HUES64 (cell line): ENCODE measurements around the gene AP1S1.
A peak's percentile ranks its signal among the peaks of the same experiment; 100 is the strongest.
"Not testable (repeated sequence)": the region's sequence is repeated elsewhere in the genome, so short reads cannot be mapped to it uniquely, and the experiment has no call there.

Experiments
- H3K27ac ChIP-seq: 2 replicates; pipeline ENCODE4 v1.7.0; 2013; ENCODE audit warnings: low read depth, low read length, inconsistent platforms
- H3K27me3 ChIP-seq: 2 replicates; pipeline ENCODE4 v1.6.1; 2013; ENCODE audit warnings: mild to moderate bottlenecking, low read length; ENCODE audit not compliant: insufficient read depth
- H3K36me3 ChIP-seq: 2 replicates; pipeline ENCODE4 v1.6.1; 2013; ENCODE audit warnings: mild to moderate bottlenecking, low read length; ENCODE audit not compliant: insufficient read depth
- H3K4me1 ChIP-seq: 2 replicates; pipeline ENCODE4 v1.6.1; 2013; ENCODE audit warnings: mild to moderate bottlenecking, low read length, moderate library complexity; ENCODE audit not compliant: insufficient read depth
- H3K4me3 ChIP-seq: 2 replicates; pipeline ENCODE4 v1.5.1; 2013; ENCODE audit warnings: mild to moderate bottlenecking, low read length, moderate library complexity
- H3K9ac ChIP-seq: 2 replicates; pipeline ENCODE4 v1.6.1; 2013; ENCODE audit warnings: mild to moderate bottlenecking, low read depth, low read length
- H3K9me3 ChIP-seq: 2 replicates; pipeline ENCODE4 v1.6.1; 2013; ENCODE audit warnings: low read depth, low read length; ENCODE audit not compliant: insufficient read depth
- WGBS: fragments of 150-250, 120-280 bp; methylation state at CpG from one replicate; pipeline ENCODE4 v1.1.7; 2013; ENCODE audit warnings: missing lambda C conversion rate; 5-methylcytosine and 5-hydroxymethylcytosine counted together

Gene AP1S1

DNA sequence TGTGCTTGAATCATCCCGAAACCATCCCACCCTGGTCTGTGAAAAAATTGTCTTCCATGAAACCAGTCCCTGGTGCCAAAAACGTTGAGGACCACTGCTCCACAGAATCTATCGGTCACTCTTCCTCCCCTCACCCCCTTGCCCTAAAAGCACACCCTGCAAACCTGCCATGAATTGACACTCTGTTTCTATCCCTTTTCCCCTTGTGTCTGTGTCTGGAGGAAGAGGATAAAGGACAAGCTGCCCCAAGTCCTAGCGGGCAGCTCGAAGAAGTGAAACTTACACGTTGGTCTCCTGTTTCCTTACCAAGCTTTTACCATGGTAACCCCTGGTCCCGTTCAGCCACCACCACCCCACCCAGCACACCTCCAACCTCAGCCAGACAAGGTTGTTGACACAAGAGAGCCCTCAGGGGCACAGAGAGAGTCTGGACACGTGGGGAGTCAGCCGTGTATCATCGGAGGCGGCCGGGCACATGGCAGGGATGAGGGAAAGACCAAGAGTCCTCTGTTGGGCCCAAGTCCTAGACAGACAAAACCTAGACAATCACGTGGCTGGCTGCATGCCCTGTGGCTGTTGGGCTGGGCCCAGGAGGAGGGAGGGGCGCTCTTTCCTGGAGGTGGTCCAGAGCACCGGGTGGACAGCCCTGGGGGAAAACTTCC, 28.2 kb upstream of the AP1S1 start:
- no peak overlapping the region for H3K27ac ChIP-seq
- H3K9ac ChIP-seq, result no peak overlapping the region
- no peaks in the 10 kb centered on the region for H3K27me3 ChIP-seq
- H3K9me3 ChIP-seq, result no peaks in the 10 kb centered on the region
- 75% methylated on average over 15 of the region's 15 CpGs for WGBS
- peaks cover 5% of the 10 kb centered on the region; the same call in 1 of the 2 replicates for H3K36me3 ChIP-seq
- H3K4me3 ChIP-seq, result no peak overlapping the region
- peaks cover 29% of the 10 kb centered on the region for H3K4me1 ChIP-seq

DNA sequence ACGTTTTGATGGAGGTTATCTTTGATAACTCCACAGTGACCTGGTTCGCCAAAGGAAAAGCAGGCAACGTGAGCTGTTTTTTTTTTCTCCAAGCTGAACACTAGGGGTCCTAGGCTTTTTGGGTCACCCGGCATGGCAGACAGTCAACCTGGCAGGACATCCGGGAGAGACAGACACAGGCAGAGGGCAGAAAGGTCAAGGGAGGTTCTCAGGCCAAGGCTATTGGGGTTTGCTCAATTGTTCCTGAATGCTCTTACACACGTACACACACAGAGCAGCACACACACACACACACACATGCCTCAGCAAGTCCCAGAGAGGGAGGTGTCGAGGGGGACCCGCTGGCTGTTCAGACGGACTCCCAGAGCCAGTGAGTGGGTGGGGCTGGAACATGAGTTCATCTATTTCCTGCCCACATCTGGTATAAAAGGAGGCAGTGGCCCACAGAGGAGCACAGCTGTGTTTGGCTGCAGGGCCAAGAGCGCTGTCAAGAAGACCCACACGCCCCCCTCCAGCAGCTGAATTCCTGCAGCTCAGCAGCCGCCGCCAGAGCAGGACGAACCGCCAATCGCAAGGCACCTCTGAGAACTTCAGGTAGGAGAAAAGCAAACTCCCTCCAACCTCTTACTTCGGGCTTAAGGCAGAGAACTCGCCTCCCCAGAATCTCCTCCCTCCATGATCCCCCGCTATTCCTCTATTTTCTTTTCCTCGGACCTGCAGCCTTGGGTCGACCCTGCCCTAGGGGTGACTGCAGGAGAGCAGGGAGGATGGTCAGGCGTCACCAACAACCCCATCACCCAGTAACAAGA, 27.4 kb upstream of the AP1S1 start, which contains the start of gene SERPINE1:
SERPINE1 (plus strand) TSS at position 454 of the 809 bp plus-strand sequence. CDS start 1,290 bp downstream, outside the sequence.
- Histone ChIP-seq H3K4me1 (peaks cover 27% of the 10 kb centered on the region), H3K9me3 (no peaks in the 10 kb centered on the region), H3K27ac (peak within 1 kb of the TSS; percentile 41; the same call in 1 of the 2 replicates), H3K4me3 (peak within 1 kb of the TSS; percentile 47), H3K27me3 (no peaks in the 10 kb centered on the region), H3K9ac (peak within 1 kb of the TSS; percentile 4; the same call in 1 of the 2 replicates), H3K36me3 (peaks cover 8% of the 10 kb centered on the region; the same call in 1 of the 2 replicates)
- WGBS, result 16% methylated on average over 22 of the region's 22 CpGs

DNA sequence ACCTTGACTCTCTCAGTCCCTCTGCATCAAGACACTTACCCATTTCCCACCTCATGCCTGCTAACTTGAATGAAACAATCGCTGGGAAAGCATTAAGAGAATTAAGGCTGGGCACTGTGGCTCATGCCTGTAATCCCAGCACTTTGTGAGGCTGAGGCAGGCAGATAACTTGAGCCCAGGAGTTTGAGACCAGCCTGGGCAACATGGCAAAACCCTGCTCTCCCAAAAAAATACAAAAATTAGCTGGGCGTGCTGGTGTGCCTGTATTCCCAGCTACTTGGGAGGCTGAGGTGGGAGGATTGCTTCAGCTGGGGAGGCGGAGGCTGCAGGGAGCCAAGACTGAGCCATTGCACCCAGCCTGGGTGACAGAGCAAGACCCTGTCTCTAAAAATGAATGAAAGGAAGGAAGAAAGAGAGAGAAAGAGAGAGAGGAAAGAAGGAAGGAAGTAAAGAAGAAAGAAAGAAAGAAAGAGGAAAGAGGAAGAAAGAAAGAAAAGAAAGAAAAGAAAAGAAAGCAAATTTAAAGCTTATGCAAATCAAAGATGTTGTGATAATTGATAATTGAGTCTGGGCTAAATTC, 26.7 kb upstream of the AP1S1 start:
- WGBS, result 74% methylated on average over 3 of the region's 3 CpGs
- H3K9ac ChIP-seq, result peak overlapping the region; percentile 4; the same call in 1 of the 2 replicates
- peaks cover 12% of the 10 kb centered on the region; the same call in 1 of the 2 replicates for H3K36me3 ChIP-seq
- H3K27me3 ChIP-seq, result no peaks in the 10 kb centered on the region
- peak overlapping the region; percentile 41; the same call in 1 of the 2 replicates for H3K27ac ChIP-seq
- H3K4me1 ChIP-seq, result peaks cover 20% of the 10 kb centered on the region
- no peaks in the 10 kb centered on the region for H3K9me3 ChIP-seq
- peak overlapping the region; percentile 47 for H3K4me3 ChIP-seq

DNA sequence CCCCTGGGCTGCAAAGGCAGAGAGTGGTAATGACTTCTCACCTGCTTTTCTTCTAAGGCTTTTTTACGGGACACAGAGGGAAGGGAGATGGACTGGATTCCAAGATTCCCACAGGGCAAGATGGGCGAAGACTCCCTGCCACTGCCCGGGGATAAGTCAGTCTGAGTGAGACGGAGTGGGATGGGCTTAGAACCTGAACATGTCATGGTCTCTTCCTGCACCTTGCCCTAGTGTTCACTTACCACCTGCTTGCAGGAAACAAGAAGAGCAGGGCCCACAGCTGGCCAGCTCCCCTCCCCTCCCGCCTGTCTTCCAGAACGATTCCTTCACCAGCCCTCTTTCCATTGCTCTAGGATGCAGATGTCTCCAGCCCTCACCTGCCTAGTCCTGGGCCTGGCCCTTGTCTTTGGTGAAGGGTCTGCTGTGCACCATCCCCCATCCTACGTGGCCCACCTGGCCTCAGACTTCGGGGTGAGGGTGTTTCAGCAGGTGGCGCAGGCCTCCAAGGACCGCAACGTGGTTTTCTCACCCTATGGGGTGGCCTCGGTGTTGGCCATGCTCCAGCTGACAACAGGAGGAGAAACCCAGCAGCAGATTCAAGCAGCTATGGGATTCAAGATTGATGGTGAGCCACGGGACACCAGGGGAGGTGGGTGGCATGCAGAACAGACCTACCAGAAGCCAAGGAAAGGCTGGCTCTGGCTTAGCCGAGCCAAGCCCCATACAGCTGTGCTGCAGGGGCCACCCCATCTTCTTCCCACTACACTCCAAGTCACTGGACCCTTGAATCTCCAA, 26.0 kb upstream of the AP1S1 start:
- Histone ChIP-seq H3K27me3 (no peaks in the 10 kb centered on the region), H3K4me3 (0 out of 2 replicates have a peak overlapping the region, but pooled peaks have one; percentile 47), H3K36me3 (peaks cover 13% of the 10 kb centered on the region; the same call in 1 of the 2 replicates), H3K27ac (no peak overlapping the region), H3K9me3 (no peaks in the 10 kb centered on the region), H3K4me1 (peaks cover 15% of the 10 kb centered on the region), H3K9ac (no peak overlapping the region; the same call in 1 of the 2 replicates)
- 83% methylated on average over 14 of the region's 14 CpGs for WGBS

DNA sequence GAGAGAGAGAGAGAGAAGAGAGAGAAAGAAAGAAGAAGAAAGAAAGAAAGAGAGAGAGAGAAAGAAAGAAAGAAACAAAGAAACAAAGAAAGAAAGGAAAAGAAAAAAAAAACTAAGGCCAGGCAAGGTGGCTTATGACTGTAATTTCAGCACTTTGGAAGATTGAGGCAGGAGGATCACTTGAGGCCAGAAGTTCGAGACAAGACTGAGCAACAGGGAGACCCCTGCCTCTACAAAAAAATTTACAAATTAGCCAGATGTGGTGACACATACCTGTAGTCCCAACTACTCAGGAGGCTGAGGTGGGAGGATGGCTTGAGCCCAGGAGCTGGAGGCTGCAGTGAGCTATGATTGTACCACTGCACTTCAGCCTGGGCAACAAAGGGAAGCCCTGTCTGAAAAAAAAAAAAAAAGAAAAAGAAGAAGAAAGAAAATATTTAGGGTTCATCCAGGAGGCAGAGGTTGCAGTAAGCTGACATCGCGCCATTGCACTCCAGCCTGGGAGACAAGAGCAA, 24.6 kb upstream of the AP1S1 start:
- 88% methylated on average over 1 of the region's 3 CpGs for WGBS
- no peak overlapping the region for H3K27ac ChIP-seq
- H3K4me3 ChIP-seq, result no peak overlapping the region
- no peak overlapping the region for H3K9ac ChIP-seq
- peaks cover 13% of the 10 kb centered on the region; the same call in 1 of the 2 replicates for H3K36me3 ChIP-seq
- peaks cover 27% of the 10 kb centered on the region for H3K4me1 ChIP-seq
- no peaks in the 10 kb centered on the region for H3K27me3 ChIP-seq
- H3K9me3 ChIP-seq, result no peaks in the 10 kb centered on the region

DNA sequence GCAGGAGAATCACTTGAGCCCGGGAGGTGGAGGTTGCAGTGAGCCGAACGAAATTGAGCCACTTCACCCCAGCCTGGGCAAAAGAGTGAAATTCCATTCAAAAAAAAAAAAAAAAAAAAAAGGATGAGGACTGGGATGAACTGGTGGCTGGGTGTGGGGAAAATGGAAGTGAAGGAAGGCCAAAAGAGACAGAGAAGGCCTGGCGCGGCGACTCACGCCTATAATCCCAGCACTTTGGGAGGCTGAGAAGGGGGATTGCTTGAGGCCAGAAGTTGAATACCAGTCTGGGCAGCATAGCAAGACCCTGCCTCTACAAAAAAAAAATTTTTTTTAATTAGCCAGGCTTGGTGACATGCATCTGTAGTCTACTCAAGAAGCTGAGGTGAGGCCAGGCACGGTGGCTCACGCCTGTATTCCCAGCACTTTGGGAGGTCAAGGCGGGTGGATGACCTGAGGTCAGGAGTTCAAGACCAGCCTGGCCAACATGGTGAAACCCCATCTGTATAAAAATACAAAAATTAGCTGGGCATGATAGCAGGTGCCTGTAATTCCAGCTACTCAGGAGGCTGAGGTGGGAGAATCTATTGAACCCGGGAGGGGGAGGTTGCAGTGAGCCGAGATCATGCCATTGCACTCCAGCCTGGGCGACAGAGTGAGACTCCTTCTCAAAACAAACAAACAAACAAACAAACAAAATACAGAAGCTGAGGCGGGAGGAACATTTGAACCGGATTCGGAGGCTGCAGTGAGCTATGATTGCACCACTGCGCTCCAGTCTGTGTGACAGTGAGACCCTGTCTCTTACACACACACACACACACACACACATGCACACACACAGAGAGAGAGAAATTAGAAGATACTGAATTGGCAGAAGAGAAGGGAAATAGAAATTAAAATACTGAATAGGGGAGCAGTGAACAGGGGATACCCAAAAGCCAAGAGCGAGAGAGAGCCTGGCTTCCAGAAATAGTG, 21.4 kb upstream of the AP1S1 start:
- not testable (repeated sequence) for H3K4me3 ChIP-seq, H3K9me3 ChIP-seq, H3K27me3 ChIP-seq, H3K27ac ChIP-seq, H3K9ac ChIP-seq
- H3K36me3 ChIP-seq, result peaks cover 20% of the 10 kb centered on the region; the same call in 1 of the 2 replicates
- H3K4me1 ChIP-seq, result peaks cover 14% of the 10 kb centered on the region
- 94% methylated on average over 18 of the region's 18 CpGs for WGBS

DNA sequence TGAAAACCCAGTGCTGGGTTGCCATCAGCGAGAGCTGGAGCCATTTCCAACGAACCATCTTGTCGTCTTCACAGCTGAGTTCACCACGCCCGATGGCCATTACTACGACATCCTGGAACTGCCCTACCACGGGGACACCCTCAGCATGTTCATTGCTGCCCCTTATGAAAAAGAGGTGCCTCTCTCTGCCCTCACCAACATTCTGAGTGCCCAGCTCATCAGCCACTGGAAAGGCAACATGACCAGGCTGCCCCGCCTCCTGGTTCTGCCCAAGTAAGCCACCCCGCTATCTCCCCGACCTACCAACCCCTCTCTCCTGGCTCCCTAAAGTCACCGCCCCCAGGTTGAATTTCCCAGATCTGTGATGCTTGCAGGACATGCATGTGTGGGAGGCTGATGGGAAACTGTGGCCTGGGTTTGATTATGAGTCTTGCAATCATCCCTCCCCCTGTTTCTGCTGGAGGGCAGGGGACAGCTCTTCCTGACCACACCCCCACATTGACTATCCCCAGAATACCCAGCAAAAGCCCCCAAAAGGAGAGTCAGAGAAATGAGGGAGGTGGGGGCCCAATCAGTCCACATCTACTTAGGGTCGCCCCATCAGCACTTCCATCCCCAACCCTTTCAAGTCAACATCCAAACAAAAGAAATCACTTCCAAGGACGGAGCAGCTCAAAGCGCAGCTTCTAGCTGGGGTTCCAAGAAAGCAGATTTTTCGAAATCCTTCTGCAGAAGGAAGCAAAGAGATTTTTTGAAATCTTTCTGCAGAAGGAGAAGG, 20.5 kb upstream of the AP1S1 start:
- 84% methylated on average over 14 of the region's 15 CpGs for WGBS
- Histone ChIP-seq H3K9ac (peak overlapping the region; percentile 31; the same call in 1 of the 2 replicates), H3K27ac (peak overlapping the region; percentile 68), H3K27me3 (no peaks in the 10 kb centered on the region), H3K36me3 (peaks cover 20% of the 10 kb centered on the region; the same call in 1 of the 2 replicates), H3K4me3 (no peak overlapping the region), H3K9me3 (no peaks in the 10 kb centered on the region), H3K4me1 (peaks cover 20% of the 10 kb centered on the region)

DNA sequence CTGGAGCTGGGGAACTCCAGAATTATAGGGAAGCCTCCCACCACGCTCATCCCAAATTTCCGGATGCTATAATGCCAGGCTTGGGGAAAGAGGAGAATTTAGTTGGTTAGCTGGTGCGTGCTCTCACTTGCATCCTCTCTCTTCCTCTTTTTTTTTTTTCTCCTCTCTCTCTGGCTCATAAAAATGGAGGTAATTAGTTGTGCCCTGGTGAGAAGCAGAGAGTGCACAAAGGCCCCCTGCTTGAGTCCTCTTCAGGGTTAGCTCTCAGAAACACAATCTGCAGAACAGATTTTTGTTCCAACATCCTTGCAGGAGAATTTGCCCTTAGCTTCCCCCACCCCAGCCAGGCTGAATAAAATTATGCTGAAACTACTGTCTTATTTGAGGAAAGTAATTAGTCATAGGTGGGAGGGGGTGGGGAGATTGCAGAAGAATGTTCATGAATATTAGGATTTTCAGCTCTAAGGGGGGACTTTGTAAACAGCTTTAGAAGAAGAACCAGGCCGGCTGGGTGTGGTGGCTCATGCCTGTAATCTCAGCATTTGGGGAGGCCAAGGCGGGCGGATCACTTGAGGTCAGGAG, 19.8 kb upstream of the AP1S1 start:
- Histone ChIP-seq H3K9ac (peak overlapping the region; percentile 31; the same call in 1 of the 2 replicates), H3K36me3 (peaks cover 20% of the 10 kb centered on the region; the same call in 1 of the 2 replicates), H3K4me1 (peaks cover 20% of the 10 kb centered on the region), H3K9me3 (no peaks in the 10 kb centered on the region), H3K4me3 (no peak overlapping the region), H3K27me3 (no peaks in the 10 kb centered on the region), H3K27ac (peak overlapping the region; percentile 68)
- 73% methylated on average over 5 of the region's 6 CpGs for WGBS
